Brain microvascular endothelial cell (primary cell): ENCODE measurements around the gene CLRN3.

Experiments
- DNase-seq: peaks from one replicate; pipeline ENCODE4 v3.0.0-alpha.2; 2020
- H3K27ac ChIP-seq: fragments of 250-450 bp; sonication (Bioruptor Pico); 2 replicates; pipeline ENCODE4 v1.5.1; 2020; ENCODE audit warnings: mild to moderate bottlenecking, moderate library complexity
- H3K27me3 ChIP-seq: fragments of 250-450 bp; sonication (Bioruptor Pico); replicated peaks from 2 replicates; pipeline ENCODE4 v1.5.1; 2020; ENCODE audit warnings: mild to moderate bottlenecking
- H3K36me3 ChIP-seq: fragments of 250-450 bp; sonication (Bioruptor Pico); replicated peaks from 2 replicates; pipeline ENCODE4 v1.5.1; 2020; ENCODE audit warnings: mild to moderate bottlenecking
- H3K4me3 ChIP-seq: 2 replicates; pipeline ENCODE4 v1.5.1; 2011; ENCODE audit warnings: low read depth, mild to moderate bottlenecking, control low read depth, low read length, moderate library complexity
- CTCF ChIP-seq: IDR thresholded peaks from 2 replicates; pipeline ENCODE4 v1.5.1; 2011; ENCODE audit warnings: low read depth, mild to moderate bottlenecking, moderate library complexity, low read length, control low read depth, inconsistent platforms; ENCODE audit errors: missing control alignments
- in situ Hi-C: cut with HindIII; loops from 2 replicates; pipeline ENCODE4 v1.10.0; 2017; ENCODE audit warnings: low sequenced_read_pairs, low pct_ligation_motif_present

The CLRN3 gene

DNA sequence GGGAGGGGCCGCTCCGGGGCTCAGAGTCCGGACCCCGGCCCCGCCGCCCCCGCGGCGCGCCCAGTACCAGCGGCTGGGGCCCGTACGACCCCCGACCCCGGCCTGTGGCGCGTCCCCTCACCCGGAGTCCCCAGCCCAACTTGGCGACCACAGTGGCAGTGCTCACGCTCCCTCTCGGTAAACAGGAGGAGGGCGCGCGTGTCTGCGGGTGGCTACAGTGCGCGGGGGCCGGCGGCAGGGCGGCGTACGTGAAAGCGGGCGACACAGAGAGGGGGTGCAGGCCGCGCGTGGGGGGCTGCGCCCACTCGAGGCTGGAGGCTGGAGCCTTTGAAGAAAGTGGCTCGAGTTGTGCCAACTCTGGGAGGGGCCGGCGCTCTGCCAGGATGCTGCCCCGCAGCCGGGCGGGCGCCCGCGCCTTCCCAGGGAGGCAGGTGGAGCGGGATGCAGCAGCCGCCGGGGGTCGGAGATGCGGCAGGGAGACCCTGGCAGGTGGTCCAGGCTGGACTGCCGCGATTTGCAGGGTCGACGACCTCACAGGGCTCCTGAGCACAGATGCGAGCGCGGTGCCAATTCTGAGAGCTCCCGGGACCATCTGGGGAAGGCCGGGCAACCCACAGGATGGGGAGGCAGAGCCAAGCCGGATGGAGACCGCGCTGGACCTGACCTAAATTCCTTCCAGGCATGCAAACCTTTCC, 14.8 kb upstream of the CLRN3 start:
- no peak for TF ChIP-seq CTCF

GRCh38 chr10:127906548-127907377, 14.0 kb upstream of the CLRN3 start, which contains the start of gene PTPRE:
Gene PTPRE (plus strand): TSS chr10:127907103. CDS start chr10:128040882, 133,779 bp downstream.
- Histone ChIP-seq H3K4me3 (peak within 1 kb of the TSS; percentile 75), H3K36me3 (no peaks in the 10 kb centered on the region), H3K27ac (peak within 1 kb of the TSS; percentile 88), H3K27me3 (no peaks in the 10 kb centered on the region)
- TF ChIP-seq CTCF = peak; percentile 57
- DNase-seq = no peak
- in situ Hi-C loops = loop anchor here (10.0 kb wide), 1 partner anchor 108 kb away; no protein-coding TSS in a partner anchor

More for the DNA sequence above, 14.8 kb upstream of the CLRN3 start:
- H3K27me3 ChIP-seq = no peaks in the 10 kb centered on the region
- peak overlapping the region; percentile 88 for H3K27ac ChIP-seq
- H3K36me3 ChIP-seq = no peaks in the 10 kb centered on the region
- in situ Hi-C loops = loop anchor here (10.0 kb wide), 1 partner anchor 107 kb away; no protein-coding TSS in a partner anchor
- DNase-seq = no peak
- H3K4me3 ChIP-seq = peak overlapping the region; percentile 75

DNA sequence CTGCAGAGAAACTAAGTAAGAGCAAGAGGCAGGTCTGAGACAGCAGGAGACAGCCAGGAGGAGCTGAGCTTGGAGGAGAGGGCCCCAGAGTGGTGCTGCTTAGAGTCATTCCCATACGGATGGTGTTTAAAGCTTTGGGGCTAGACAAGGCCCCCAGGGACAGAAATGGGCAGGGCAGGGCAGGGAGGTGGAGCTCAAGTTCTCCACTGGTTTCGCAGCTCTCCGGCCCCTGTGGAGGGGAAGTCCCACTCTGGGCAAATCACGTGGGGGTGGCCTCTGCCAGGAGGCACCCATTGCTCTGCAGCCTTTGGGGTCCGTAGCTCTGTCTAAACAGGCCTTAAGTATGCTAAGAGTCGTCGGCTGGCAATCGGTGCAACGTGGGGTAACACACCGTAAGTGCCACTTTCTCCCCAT, 13.1 kb upstream of the CLRN3 start:
- H3K27me3 ChIP-seq = no peaks in the 10 kb centered on the region
- TF ChIP-seq CTCF = no peak
- H3K36me3 ChIP-seq = no peaks in the 10 kb centered on the region
- no peak overlapping the region for H3K27ac ChIP-seq
- H3K4me3 ChIP-seq = no peak overlapping the region
- no peak for DNase-seq
- in situ Hi-C loops = loop anchor here (10.0 kb wide), 1 partner anchor 109 kb away; no protein-coding TSS in a partner anchor

GRCh38 chr10:127905001-127905847, 12.5 kb upstream of the CLRN3 start:
- Histone ChIP-seq H3K4me3 (no peak overlapping the region), H3K36me3 (no peaks in the 10 kb centered on the region), H3K27ac (no peak overlapping the region), H3K27me3 (no peaks in the 10 kb centered on the region)
- TF ChIP-seq CTCF = no peak
- no peak for DNase-seq
- in situ Hi-C loops = loop anchor here (10.0 kb wide), 1 partner anchor 110 kb away; no protein-coding TSS in a partner anchor

- no peak overlapping the region for H3K27ac ChIP-seq
- H3K4me3 ChIP-seq = no peak overlapping the region
- H3K36me3 ChIP-seq = no peaks in the 10 kb centered on the region
- TF ChIP-seq CTCF = no peak
- no peaks in the 10 kb centered on the region for H3K27me3 ChIP-seq
- in situ Hi-C loops = loop anchor here (10.0 kb wide), 1 partner anchor 110 kb away; no protein-coding TSS in a partner anchor
- no peak for DNase-seq
Observed at GRCh38 chr10:127904311-127905000, 11.7 kb upstream of the CLRN3 start.
